GM12892 (cell line): ENCODE data around the gene TYW1B.
"Not testable (repeated sequence)": the region's sequence is repeated elsewhere in the genome, so short reads cannot be mapped to it uniquely, and the experiment has no call there.

ENCODE experiments used
- POLR2A ChIP-seq: IDR thresholded peaks from 2 replicates; pipeline ENCODE4 v1.6.1; 2011; ENCODE audit warnings: low read depth, low read length, control low read depth
- POLR2AphosphoS5 ChIP-seq: IDR thresholded peaks from 2 replicates; pipeline ENCODE4 v1.6.1; 2011; ENCODE audit warnings: low read depth, low read length, control low read depth

- not testable (repeated sequence) for TF ChIP-seq POLR2AphosphoS5, POLR2A
Measured at GRCh38 chr7:72850746-72851145, 22.7 kb upstream of the TYW1B start.
